ENCODE results near the gene SLC33A1. TPM values are rescaled to one million over a fixed set of nuclear protein-coding genes. Genes with fewer than 3 reads are reported as not detected.

The SLC33A1 gene
- total RNA-seq, 4 donors from 2014 or later = 13.3 to 34.8 (median 32.7) TPM

DNA sequence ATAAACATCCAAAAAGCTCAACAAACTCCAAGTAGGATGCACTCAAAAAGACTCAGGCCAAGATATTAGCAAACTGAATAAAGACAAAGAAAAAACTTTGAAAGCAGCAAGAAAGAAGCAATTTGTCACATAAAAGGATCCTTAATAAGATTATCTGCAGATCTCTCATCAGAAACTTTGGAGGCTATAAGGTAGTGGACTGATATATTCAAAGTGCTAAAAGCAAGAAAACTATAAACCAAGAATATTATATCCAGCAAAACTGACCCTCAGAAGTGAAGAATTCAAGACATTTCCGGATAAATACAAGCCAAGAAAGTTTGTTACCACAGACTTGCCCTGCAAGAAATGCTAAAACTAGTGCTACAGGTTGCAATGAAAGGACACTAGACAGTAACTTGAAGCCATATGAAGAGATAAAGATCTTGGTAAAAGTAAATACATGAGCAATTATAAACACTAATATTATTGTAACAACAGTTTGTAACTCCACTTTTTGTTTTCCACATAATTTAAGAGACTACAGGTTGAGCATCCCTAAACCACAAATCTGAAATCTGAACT is 71.8 kb downstream of the SLC33A1 start:
- Histone ChIP-seq H3K4me1 (no peaks in the 10 kb centered on the region), H3K27me3 (no peaks in the 10 kb centered on the region), H3K4me3 (no peak overlapping the region), H3K9me3 (peaks cover 0 to 6% of the 10 kb centered on the region in 2 donors), H3K27ac (no peak overlapping the region), H3K36me3 (no peaks in the 10 kb centered on the region)
- 92 to 100% methylated on average over 1 of the region's 1 CpG for WGBS, 2 donors (ENCODE audit: low coverage in 1 of 2)
- in situ Hi-C loops (cut with MboI; ENCODE audit: low pct_ligation_motif_present in 1 of 4, low pct_unique_long_range_greater_than_20kb in 1 of 4, low sequenced_read_pairs in 3 of 4) (no loop called here), intact Hi-C loops (cut with DNase I; ENCODE audit: low total_unique reads) (no loop called here)
- TF ChIP-seq POLR2A (IDR thresholded peaks at IDR 0.05) (no peak), POLR2AphosphoS5 (IDR thresholded peaks at IDR 0.05) (no peak), CTCF (IDR thresholded peaks at IDR 0.05) (no peak), EP300 (IDR thresholded peaks at IDR 0.05; ENCODE audit: low read depth) (no peak)
- no peak for DNase-seq

- in situ Hi-C loops (cut with MboI; ENCODE audit: low pct_ligation_motif_present in 1 of 4, low pct_unique_long_range_greater_than_20kb in 1 of 4, low sequenced_read_pairs in 3 of 4) (no loop called here), intact Hi-C loops (cut with DNase I; ENCODE audit: low total_unique reads) (no loop called here)
- H3K4me3 ChIP-seq = no peak overlapping the region
- peaks cover 0 to 6% of the 10 kb centered on the region in 2 donors for H3K9me3 ChIP-seq
- DNase-seq = no peak
- TF ChIP-seq POLR2A (IDR thresholded peaks at IDR 0.05) (no peak), CTCF (IDR thresholded peaks at IDR 0.05) (no peak), EP300 (IDR thresholded peaks at IDR 0.05; ENCODE audit: low read depth) (no peak), POLR2AphosphoS5 (IDR thresholded peaks at IDR 0.05) (no peak)
- no peak overlapping the region for H3K27ac ChIP-seq
- H3K4me1 ChIP-seq = no peaks in the 10 kb centered on the region
- no peaks in the 10 kb centered on the region for H3K36me3 ChIP-seq
- no peaks in the 10 kb centered on the region for H3K27me3 ChIP-seq
Observed at GRCh38 chr3:155780291-155780690, 73.9 kb downstream of the SLC33A1 start.

GRCh38 chr3:155778462-155778861 is 75.8 kb downstream of the SLC33A1 start:
- intact Hi-C loops (cut with DNase I; ENCODE audit: low total_unique reads) = no loop called here
- TF ChIP-seq EP300 (IDR thresholded peaks at IDR 0.05; ENCODE audit: low read depth) (no peak), POLR2AphosphoS5 (IDR thresholded peaks at IDR 0.05) (no peak), POLR2A (IDR thresholded peaks at IDR 0.05) (no peak), CTCF (IDR thresholded peaks at IDR 0.05) (no peak)
- no peak overlapping the region for H3K4me3 ChIP-seq

GRCh38 chr3:155772801-155773200 is 81.4 kb downstream of the SLC33A1 start:
- no peak overlapping the region for H3K4me3 ChIP-seq
- no peak for DNase-seq
- H3K36me3 ChIP-seq = peaks cover 0 to 5% (median 0%) of the 10 kb centered on the region in 4 donors
- no peaks in the 10 kb centered on the region for H3K27me3 ChIP-seq
- no peak overlapping the region for H3K27ac ChIP-seq
- no peaks in the 10 kb centered on the region for H3K9me3 ChIP-seq
- no peaks in the 10 kb centered on the region for H3K4me1 ChIP-seq
- in situ Hi-C loops (cut with MboI; ENCODE audit: low pct_ligation_motif_present in 1 of 4, low pct_unique_long_range_greater_than_20kb in 1 of 4, low sequenced_read_pairs in 3 of 4) = no loop called here
- intact Hi-C loops (cut with DNase I; ENCODE audit: low total_unique reads) = no loop called here
- TF ChIP-seq POLR2A (IDR thresholded peaks at IDR 0.05) (no peak), EP300 (IDR thresholded peaks at IDR 0.05; ENCODE audit: low read depth) (no peak), CTCF (IDR thresholded peaks at IDR 0.05) (no peak), POLR2AphosphoS5 (IDR thresholded peaks at IDR 0.05) (no peak)
- 92 to 100% methylated on average over 1 of the region's 1 CpG for WGBS, 2 donors (ENCODE audit: low coverage in 1 of 2)

More at GRCh38 chr3:155778462-155778861, 75.8 kb downstream of the SLC33A1 start:
- Histone ChIP-seq H3K27ac (no peak overlapping the region), H3K4me1 (no peaks in the 10 kb centered on the region), H3K27me3 (no peaks in the 10 kb centered on the region), H3K9me3 (peaks cover 0 to 6% of the 10 kb centered on the region in 2 donors), H3K36me3 (peaks cover 0 to 5% (median 0%) of the 10 kb centered on the region in 4 donors)
- in situ Hi-C loops (cut with MboI; ENCODE audit: low pct_ligation_motif_present in 1 of 4, low pct_unique_long_range_greater_than_20kb in 1 of 4, low sequenced_read_pairs in 3 of 4) = no loop called here
- DNase-seq = no peak

Measured in transverse colon (tissue), 4 donors.